ENCODE data around the gene LTBP2.

The LTBP2 gene

GRCh38 chr14:74595006-74595735 is 16.9 kb downstream of the LTBP2 start:
- no peak for TF ChIP-seq CTCF (IDR thresholded peaks at IDR 0.05; ENCODE audit: extremely low read depth, insufficient read depth, missing control alignments)
- in situ Hi-C loops (cut with MboI; ENCODE audit: low pct_unique_long_range_greater_than_20kb, low sequenced_read_pairs, unreplicated experiment), result no loop called here

GRCh38 chr14:74594606-74595005 is 17.4 kb downstream of the LTBP2 start:
- no peak for DNase-seq (ENCODE audit: low spot score)
- in situ Hi-C loops (cut with MboI; ENCODE audit: low pct_unique_long_range_greater_than_20kb, low sequenced_read_pairs, unreplicated experiment), result no loop called here
- TF ChIP-seq CTCF (IDR thresholded peaks at IDR 0.05; ENCODE audit: extremely low read depth, insufficient read depth, missing control alignments), result no peak

More at GRCh38 chr14:74595006-74595735, 16.9 kb downstream of the LTBP2 start:
- DNase-seq (ENCODE audit: low spot score), result no peak

GRCh38 chr14:74594029-74594428 is 18.0 kb downstream of the LTBP2 start:
- in situ Hi-C loops (cut with MboI; ENCODE audit: low pct_unique_long_range_greater_than_20kb, low sequenced_read_pairs, unreplicated experiment), result no loop called here
- DNase-seq (ENCODE audit: low spot score), result no peak
- TF ChIP-seq CTCF (IDR thresholded peaks at IDR 0.05; ENCODE audit: extremely low read depth, insufficient read depth, missing control alignments), result no peak

- DNase-seq (ENCODE audit: low spot score), result no peak
- in situ Hi-C loops (cut with MboI; ENCODE audit: low pct_unique_long_range_greater_than_20kb, low sequenced_read_pairs, unreplicated experiment), result no loop called here
- TF ChIP-seq CTCF (IDR thresholded peaks at IDR 0.05; ENCODE audit: extremely low read depth, insufficient read depth, missing control alignments), result no peak
Measured at GRCh38 chr14:74593241-74593953, 18.6 kb downstream of the LTBP2 start.

- TF ChIP-seq CTCF (IDR thresholded peaks at IDR 0.05; ENCODE audit: extremely low read depth, insufficient read depth, missing control alignments), result no peak
- DNase-seq (ENCODE audit: low spot score), result no peak
- in situ Hi-C loops (cut with MboI; ENCODE audit: low pct_unique_long_range_greater_than_20kb, low sequenced_read_pairs, unreplicated experiment), result no loop called here
Measured at GRCh38 chr14:74592476-74593201, 19.4 kb downstream of the LTBP2 start.

- DNase-seq (ENCODE audit: low spot score), result no peak
- in situ Hi-C loops (cut with MboI; ENCODE audit: low pct_unique_long_range_greater_than_20kb, low sequenced_read_pairs, unreplicated experiment), result no loop called here
Measured at GRCh38 chr14:74591899-74592298, 20.1 kb downstream of the LTBP2 start.

More at GRCh38 chr14:74591899-74592298, 20.1 kb downstream of the LTBP2 start:
- TF ChIP-seq CTCF (IDR thresholded peaks at IDR 0.05; ENCODE audit: extremely low read depth, insufficient read depth, missing control alignments), result no peak
